SU-DHL-6 (cell line): Measurements from ENCODE around the gene PTPRJ.

Experiments
- CTCF ChIP-seq: fragments of 200-600 bp; sonication (generic); IDR thresholded peaks from one replicate; pipeline ENCODE4 v1.5.1; 2017; ENCODE audit warnings: antibody characterized with exemption, mild to moderate bottlenecking, low read length, moderate library complexity; ENCODE audit not compliant: insufficient read depth, poor library complexity, severe bottlenecking
- EZH2phosphoT487 ChIP-seq: fragments of 200-600 bp; sonication (generic), shearing (Covaris generic); conservative IDR thresholded peaks from 2 replicates; pipeline ENCODE4 v1.6.1; 2018; ENCODE audit warnings: mild to moderate bottlenecking, antibody characterized with exemption, low read length, moderate library complexity, mixed read lengths

DNA sequence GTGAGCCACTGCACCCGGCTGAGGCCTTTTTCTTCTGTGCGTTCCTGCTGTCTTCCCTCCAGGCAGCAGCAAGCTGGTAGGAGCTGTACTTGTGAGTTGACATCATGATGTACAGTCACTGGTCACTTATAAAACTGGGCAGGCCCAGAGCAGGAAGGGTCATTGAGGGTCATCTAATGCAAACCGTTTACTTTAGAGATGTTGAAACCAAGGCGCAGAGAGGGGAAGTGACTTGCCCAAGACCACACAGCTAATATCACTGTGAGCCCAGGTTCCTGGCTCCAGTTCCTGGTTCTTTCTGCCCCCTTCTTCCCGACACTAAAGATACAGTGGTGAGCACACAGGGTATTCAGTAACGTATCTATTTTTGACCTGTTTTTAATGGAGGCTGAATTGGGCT lies 27.3 kb downstream of the PTPRJ start:
- TF ChIP-seq CTCF = no peak
- no peak for TF ChIP-seq EZH2phosphoT487
